ENCODE data around the gene PDCD1LG2.

PDCD1LG2 gene

DNA sequence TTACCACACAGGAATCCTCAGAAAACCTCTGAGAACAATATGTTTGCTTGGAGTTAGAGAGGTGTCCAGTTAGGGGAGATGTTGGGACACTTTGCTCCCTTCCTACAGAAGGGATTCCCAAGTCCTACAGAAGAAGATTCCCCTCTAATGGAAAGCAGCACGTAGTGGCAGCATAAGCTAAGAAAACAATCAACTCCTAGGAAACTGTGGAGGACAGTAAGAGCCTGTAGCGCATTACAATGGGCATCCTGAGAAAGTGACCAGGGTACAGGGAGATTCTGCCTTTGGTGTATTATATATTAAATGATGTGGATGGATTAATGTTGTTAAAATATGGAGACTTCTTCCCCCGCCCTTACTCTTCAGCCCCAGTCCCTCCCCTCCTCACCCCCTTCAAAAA lies 104.7 kb downstream of the PDCD1LG2 start:
- no peak for DNase-seq

DNA sequence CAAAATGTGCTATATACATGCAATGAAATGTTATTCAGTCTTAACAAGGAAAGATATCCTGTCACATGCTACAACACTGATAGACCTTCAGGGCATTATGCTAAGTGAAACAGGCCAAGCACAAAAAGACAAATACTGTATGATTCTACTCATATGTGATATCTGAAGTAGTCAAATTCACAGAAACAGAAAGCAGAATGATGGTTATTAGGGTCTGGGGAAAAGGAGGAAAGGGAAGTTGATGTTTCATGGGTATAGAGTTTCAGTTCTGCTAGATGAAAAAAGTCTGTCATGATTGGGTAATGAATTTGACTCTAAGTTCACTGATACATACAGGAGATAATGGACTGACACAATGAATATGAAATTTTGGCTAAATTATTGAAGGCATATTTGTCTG lies 107.4 kb downstream of the PDCD1LG2 start:
- DNase-seq, result no peak

DNA sequence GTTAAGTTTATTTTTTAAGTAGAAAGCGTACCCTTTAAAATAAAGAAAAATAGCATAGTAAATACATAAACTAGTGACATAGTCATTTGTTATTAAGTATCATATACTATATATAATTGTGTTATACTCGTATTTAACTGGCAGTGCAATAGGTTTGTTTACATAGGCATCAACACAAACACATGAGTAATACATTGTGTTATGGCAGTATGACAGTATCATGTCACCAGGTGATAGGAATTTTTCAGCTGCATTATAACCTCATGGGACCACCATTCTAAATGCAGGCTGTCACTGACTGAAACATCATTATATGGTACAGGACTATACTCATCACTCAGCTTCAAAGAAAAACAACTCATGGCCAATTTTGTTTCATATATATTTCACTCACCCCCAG lies 110.2 kb downstream of the PDCD1LG2 start:
- DNase-seq, result no peak

All from fibroblast of upper back skin (primary cell).